Neural crest cell (in vitro differentiated cells): Measurements from ENCODE around the gene ESM1. TPM values are rescaled to one million over a fixed set of nuclear protein-coding genes. Genes with fewer than 3 reads are reported as not detected.
"Not testable (repeated sequence)": the region's sequence is repeated elsewhere in the genome, so short reads cannot be mapped to it uniquely, and the experiment has no call there.

Experiments
- DNase-seq: peaks from one replicate; pipeline ENCODE4 v3.0.0; 2021; ENCODE audit warnings: low read depth, mixed read lengths, low spot score
- H3K27ac Mint-ChIP-seq: one replicate; pipeline ENCODE4 v1.8.0; 2021; ENCODE audit warnings: mild to moderate bottlenecking, mixed read lengths; ENCODE audit not compliant: unreplicated experiment
- H3K27me3 Mint-ChIP-seq: 2 replicates; pipeline ENCODE4 v1.8.0; 2021; ENCODE audit warnings: low read depth, mild to moderate bottlenecking, mixed read lengths
- H3K36me3 Mint-ChIP-seq: 2 replicates; pipeline ENCODE4 v1.8.0; 2021; ENCODE audit warnings: low read depth, mild to moderate bottlenecking, mixed read lengths
- H3K4me1 Mint-ChIP-seq: 2 replicates; pipeline ENCODE4 v1.8.0; 2021; ENCODE audit warnings: mixed read lengths
- H3K4me3 Mint-ChIP-seq: one replicate; pipeline ENCODE4 v1.8.0; 2021; ENCODE audit warnings: mild to moderate bottlenecking, mixed read lengths
- H3K9me3 Mint-ChIP-seq: 2 replicates; pipeline ENCODE4 v1.8.0; 2021; ENCODE audit warnings: mixed read lengths
- CTCF ChIP-seq: fragments of 200-600 bp; sonication (generic); conservative IDR thresholded peaks from 2 replicates; pipeline ENCODE4 v1.5.0; 2021; ENCODE audit warnings: antibody characterized with exemption, mild to moderate bottlenecking
- total RNA-seq: library from RNA; stranded (reverse); gene quantifications from 2 replicates; pipeline ENCODE4 v1.2.1, GENCODE V29; 2021

ESM1 gene
- total RNA-seq, 1 donor from 2014 or later, result not detected

- no peak overlapping the region for H3K27ac Mint-ChIP-seq
Measured at GRCh38 chr5:55003432-55004065, 18.2 kb upstream of the ESM1 start.

GRCh38 chr5:55002166-55002565 is 16.8 kb upstream of the ESM1 start:
- H3K27me3 Mint-ChIP-seq, result peaks cover 17% of the 10 kb centered on the region
- not testable (repeated sequence) for H3K4me1 Mint-ChIP-seq, H3K36me3 Mint-ChIP-seq, H3K27ac Mint-ChIP-seq, H3K4me3 Mint-ChIP-seq, DNase-seq
- peaks cover 12% of the 10 kb centered on the region for H3K9me3 Mint-ChIP-seq

More at GRCh38 chr5:55003432-55004065, 18.2 kb upstream of the ESM1 start:
- Mint-ChIP-seq H3K4me3 (no peak overlapping the region), H3K36me3 (no peaks in the 10 kb centered on the region), H3K9me3 (peaks cover 12% of the 10 kb centered on the region), H3K27me3 (peaks cover 21% of the 10 kb centered on the region), H3K4me1 (no peaks in the 10 kb centered on the region)
- no peak for TF ChIP-seq CTCF
- no peak for DNase-seq

- peaks cover 4% of the 10 kb centered on the region for H3K4me1 Mint-ChIP-seq
Measured at GRCh38 chr5:54997081-54997480, 11.7 kb upstream of the ESM1 start.

GRCh38 chr5:54996466-54996865 is 11.1 kb upstream of the ESM1 start:
- TF ChIP-seq CTCF, result no peak
- no peak for DNase-seq
- Mint-ChIP-seq H3K9me3 (peaks cover 4% of the 10 kb centered on the region), H3K36me3 (no peaks in the 10 kb centered on the region), H3K27me3 (peaks cover 18% of the 10 kb centered on the region), H3K4me3 (no peak overlapping the region), H3K4me1 (peaks cover 4% of the 10 kb centered on the region), H3K27ac (no peak overlapping the region)

More at GRCh38 chr5:54997081-54997480, 11.7 kb upstream of the ESM1 start:
- no peak for TF ChIP-seq CTCF
- no peak overlapping the region for H3K4me3 Mint-ChIP-seq
- H3K27me3 Mint-ChIP-seq, result peaks cover 18% of the 10 kb centered on the region
- H3K36me3 Mint-ChIP-seq, result no peaks in the 10 kb centered on the region
- peaks cover 7% of the 10 kb centered on the region for H3K9me3 Mint-ChIP-seq
- no peak for DNase-seq
- H3K27ac Mint-ChIP-seq, result no peak overlapping the region

GRCh38 chr5:54995168-54995567 is 9.8 kb upstream of the ESM1 start:
- Mint-ChIP-seq H3K36me3 (no peaks in the 10 kb centered on the region), H3K4me1 (peaks cover 4% of the 10 kb centered on the region), H3K27me3 (peaks cover 15% of the 10 kb centered on the region), H3K9me3 (no peaks in the 10 kb centered on the region), H3K27ac (no peak overlapping the region), H3K4me3 (no peak overlapping the region)
- no peak for TF ChIP-seq CTCF
- DNase-seq, result no peak

- Mint-ChIP-seq H3K9me3 (no peaks in the 10 kb centered on the region), H3K36me3 (no peaks in the 10 kb centered on the region), H3K27me3 (peaks cover 11% of the 10 kb centered on the region), H3K27ac (no peak overlapping the region), H3K4me3 (no peak overlapping the region), H3K4me1 (peaks cover 4% of the 10 kb centered on the region)
- no peak for DNase-seq
- TF ChIP-seq CTCF, result no peak
Measured at GRCh38 chr5:54994628-54995027, 9.2 kb upstream of the ESM1 start.
